GM19463 (cell line): ENCODE results near the gene ZBTB38.

ENCODE experiments used
- ATAC-seq: cut with Tn5 transposase; IDR thresholded peaks from one replicate; pipeline ENCODE4 v1.9.1; 2021; ENCODE audit warnings: mild to moderate bottlenecking, moderate library complexity; ENCODE audit not compliant: unreplicated experiment

Gene ZBTB38

DNA sequence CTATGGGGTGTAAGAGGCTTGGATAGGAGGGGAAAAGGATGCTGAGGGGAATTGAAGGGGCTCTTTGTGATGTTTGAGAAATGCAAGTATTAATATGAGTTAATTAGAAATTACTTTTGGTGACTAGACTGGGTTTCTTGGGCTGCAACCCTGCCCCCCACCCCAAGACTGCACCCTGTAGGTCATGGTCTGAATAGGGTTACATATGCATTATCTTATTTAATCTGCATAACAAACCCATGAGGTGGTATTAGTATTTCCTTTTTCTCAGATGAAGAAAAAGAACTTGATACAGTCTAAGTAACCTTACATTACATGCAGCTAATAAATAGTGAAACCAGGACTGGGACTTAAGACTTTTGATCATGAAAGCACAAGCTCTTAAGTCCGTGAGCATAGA, 5.6 kb upstream of the ZBTB38 start:
- ATAC-seq, result no peak

DNA sequence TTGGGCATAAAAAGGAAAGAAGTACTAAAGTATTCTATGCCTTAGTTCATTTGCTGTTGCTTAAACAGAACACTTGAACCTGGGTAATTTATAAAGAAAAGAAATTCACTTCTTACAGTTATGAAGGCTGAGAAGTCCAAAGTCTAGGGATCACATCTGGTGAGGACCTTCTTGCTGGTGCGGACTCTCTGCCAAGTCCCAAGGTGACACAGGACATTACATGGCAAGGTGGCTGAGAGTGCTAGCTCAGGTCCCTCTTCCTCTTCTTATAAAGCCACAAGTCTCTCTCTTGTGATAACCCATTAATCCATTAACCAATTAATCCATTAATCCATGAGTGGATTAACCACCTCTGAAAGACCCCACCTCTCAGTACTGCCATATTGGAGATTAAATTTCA, 3.1 kb upstream of the ZBTB38 start:
- ATAC-seq, result no peak

DNA sequence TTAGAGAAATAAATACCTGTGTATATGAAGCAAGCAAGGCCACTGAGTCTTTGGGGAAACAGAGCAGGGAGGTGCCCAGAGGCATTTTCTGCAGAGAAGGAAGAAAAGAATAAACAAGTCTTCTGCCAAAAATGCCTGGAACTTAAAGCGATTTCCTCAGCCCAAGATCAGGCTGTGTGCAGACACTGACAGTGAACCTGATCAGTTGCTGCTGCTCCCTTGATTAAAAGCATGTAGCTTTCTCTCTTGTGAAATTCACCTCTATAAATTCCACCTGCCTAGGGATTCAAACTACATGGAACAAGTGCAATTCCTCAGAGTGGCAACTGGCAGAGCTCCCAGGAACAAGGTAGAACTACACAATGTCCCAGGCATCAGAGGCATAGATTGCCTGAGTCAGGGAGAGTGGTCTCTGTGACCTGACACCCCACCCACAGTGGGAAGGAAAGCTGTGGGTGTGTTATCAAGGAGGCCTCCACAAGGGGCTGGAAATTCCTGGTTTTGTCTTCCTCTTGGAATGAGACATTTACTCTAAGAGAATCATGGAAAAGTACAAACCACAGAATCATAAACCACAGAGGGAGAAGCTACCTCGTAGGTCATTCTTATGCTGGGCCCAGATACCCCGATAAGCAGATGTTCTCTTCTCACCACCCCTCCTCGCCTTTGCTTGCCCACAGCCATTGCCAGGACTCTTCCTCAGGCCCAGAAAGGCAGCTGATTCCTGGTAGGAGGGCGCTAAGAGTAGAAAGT, 1.8 kb upstream of the ZBTB38 start:
- no peak for ATAC-seq

DNA sequence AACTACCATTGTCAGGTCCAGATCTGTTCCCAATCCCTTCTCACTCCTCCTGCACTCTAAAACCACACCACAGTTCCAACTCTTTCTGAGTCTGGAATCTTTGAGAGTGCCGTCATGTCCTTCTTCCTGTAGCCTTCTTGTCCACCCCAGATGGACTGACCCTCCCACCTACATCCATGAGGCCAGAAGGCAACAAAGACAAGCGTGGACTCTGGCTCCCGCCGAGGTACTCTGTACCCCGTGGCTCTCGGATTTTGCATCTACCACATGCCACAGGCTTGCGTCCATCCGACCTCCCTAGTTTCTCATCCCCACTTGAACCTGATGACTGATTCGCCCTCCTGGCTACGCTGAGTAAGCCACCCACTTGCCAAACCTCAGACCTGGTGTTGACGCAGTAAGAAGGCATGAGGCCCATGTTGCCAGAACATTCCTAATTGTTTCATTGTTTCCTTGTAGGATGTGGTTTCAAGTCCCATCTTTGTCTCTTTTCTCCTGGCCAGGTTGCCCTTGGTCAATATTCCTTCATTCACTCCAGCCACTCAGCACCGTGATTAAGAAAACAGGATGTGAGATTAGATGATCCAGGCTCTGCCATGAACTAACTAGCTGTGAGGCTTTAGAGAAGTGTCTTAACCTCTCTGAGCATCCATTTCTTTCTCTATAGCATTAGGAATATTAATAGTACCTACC, 1.1 kb upstream of the ZBTB38 start:
- no peak for ATAC-seq

DNA sequence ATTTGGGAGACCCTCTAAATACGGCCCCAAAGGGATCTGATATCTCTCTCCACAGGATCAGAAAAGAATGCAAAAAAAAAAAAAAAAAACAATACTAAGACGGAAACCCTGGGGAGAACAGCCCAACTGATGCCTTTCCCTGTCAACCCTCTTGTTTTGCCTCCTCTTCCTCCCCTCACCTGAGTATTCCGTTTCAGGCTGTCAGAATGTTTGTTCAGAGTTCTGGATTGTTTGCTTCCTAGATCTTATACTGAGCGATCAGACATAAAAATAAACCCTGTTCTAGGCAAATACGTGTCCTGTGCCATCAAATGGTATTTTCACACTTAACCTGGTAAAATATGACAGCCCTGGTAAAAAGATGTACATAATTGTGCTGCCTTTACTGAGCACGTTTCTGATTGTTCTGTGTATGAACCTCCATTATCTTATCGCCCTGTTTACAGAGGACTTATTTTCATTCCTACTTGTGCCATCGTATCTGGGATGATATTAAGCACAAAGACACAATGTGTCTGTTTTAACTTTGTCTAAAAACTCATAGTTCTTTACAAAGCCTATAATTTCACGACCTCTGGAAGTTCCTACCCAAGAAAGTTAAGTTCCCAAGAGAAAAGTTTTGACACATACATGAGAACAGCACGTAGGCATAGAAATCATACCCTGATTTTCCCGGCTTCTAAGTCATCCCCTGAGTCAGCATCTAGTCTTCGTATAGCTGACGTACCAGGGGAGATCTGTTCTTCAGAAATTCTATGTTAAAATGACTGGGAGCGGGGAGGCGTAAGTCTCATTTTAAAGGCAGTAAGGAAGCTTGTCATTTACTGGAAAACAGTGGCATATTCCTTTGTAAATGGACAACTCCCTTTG, 856 bp downstream of the ZBTB38 start:
- no peak for ATAC-seq

DNA sequence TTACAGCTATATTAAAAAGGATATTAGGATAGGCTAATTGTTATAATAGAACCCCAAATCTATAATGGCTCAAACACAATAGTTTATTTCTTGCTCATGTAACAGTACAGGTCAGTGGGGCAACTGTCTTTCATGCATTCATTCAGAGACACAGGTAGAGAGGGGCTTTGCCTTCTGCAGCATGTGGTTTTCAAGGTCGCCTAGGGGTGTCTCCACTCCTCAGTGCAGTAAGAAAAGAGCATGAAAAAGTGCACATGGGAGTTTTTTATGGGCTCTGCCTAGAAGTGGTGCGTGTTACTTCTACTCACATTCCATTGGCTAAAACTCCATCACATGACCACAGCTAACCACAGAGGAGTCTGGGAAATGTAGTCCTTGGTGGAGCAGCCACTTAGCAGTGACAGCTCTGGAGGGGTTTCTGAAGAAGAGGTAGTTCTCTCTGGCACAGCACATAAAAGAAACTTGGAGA, 1.8 kb downstream of the ZBTB38 start:
- peak; percentile 75 for ATAC-seq

DNA sequence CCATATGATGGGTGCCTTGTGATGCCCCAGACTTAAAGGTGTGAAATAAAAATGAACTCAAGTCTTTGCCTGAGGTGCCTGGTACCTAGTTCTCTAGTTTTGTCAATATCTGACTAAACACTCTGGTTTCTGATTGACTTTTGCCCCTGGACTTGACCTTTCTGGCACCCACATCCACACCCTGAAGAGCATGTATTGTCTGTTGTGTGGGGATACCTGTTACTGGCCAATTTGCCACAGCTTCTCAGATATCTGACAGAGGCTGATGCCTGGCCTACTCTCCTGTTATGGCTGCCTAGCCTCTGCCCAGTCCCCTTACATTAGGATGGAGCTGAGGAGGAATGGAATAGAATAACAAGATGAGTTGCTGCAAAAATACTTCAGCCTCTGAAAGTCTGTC, 3.6 kb downstream of the ZBTB38 start:
- ATAC-seq, result peak; percentile 49

DNA sequence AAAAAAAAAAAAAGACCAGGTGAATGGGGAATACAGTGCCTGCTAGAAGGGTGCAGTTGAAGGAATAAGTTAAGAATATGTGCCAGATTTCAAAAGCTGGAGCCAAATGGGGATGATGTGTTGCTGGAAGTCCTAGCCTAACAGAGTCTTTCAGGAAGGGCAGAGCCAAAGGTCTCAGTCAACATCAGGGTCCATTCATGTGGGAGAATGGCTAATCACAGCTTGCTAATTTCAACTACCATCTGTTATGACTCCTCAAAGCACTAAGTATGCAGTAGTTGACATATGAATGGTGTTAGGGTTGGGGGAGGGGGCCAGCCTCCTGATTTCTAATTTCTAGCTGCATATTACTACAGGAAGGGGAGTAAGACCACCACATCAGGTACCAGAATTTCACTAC, 4.4 kb downstream of the ZBTB38 start:
- no peak for ATAC-seq

DNA sequence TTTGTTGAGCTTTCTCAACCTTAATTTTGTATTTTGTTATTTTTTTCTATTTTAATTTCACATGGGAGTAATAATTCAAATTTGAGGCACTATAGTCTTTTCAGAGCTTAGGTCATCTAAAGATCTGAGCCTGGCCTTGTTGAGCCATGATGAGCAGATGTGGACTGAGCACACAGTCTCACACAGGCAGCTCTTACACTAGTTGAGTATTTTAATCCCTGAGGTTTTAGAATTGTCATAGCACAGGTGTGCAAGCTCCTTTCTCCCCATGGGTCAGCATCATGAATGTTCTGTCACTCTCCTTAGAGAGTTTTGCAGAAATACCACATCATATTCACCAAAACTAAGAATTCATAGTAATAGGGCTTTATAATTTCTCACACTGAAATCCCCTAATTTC, 4.9 kb downstream of the ZBTB38 start:
- no peak for ATAC-seq

DNA sequence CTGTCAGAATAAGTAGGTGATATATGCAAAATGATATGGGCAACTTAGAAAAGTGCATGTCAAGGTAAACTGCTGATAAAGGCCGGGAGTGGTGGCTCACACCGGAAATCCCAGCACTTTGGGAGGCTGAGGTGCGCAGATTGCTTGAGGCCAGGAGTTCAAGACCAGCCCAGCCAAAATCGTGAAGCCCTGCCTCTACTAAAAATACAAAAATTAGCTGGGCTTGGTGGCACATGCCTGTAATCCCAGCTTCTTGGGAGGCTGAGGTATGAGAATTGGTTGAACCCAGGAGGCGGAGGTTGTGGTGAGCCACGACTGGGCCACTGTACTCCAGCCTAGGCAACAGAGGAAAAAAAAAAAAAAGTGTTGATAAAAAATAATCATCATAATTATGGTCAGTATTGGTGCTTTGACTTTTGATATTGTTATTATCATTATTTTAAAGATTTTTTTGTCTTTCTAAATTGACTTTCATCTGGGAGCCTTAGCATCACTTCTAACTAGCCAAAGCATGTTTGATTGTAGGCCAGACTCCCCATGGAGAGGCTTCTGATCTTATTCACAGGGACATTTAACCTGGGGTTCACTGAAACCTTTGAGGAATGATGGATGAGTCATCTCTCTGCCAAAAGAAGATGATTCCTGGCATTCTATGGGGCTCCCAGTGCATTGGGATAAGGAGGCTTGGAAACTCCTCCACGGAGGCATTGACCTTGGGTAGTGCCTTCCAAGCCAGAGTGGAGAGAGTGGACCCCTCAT, 5.6 kb downstream of the ZBTB38 start:
- ATAC-seq, result no peak

DNA sequence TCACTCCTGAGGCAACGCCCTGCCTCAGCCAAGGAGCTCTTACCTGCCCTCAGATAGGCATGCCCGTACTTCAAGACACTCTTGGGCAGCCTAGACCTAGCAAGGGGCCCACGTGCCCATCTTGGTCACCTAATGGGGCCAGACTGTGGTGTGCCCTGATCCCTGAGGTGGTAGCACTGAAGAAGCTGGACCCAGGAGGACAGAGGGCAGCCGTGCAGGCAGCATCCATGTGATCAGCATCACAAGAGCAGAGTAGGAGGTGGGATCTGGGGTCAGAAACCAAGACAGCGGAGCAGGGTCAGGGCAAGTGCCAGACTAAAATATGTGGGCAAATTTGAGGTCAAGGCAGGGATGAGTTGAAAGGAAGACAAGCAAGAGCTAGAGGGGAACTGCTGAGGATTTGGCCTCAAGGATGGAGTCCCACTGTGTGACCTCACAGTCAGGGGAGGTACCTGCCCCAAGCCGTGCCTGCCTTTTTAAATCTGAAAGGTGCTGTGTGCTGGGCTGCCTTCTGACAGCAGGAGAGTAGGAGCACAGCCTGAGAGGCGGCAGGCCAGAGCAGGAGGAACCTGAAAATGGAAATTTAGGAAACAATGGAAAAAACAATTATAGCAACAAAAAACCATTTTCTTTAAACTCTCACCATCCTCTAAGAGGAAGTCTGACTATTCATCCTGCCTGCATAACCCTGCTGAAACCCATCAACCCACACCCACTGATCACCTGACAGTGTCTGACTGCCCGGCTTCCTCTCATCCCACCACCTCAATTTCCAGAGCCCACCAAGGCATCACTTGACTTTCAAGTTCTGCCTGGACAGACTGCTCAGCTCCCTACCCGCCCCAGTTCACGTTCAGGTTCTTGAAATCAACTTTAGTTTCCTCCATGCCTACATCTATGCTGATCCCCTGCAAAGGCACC, 7.3 kb downstream of the ZBTB38 start:
- no peak for ATAC-seq

DNA sequence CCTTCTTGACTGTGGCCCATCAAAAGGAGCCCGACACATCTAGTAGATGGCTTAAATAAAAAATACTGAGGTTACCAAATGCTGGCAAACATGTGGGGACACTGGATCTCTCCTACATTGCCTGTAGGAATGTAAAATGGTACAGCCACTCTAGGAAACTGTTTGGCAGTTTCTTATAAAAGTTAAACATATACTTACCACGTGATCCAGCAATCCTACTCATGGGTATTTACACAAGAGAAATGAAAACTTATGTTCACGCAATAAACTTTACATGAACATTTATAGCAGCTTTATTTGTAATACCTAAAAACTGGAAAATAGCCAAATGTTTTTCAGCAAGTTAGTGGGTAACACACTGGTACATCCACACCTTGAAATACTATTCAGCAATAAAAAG, 9.1 kb downstream of the ZBTB38 start:
- ATAC-seq, result no peak

DNA sequence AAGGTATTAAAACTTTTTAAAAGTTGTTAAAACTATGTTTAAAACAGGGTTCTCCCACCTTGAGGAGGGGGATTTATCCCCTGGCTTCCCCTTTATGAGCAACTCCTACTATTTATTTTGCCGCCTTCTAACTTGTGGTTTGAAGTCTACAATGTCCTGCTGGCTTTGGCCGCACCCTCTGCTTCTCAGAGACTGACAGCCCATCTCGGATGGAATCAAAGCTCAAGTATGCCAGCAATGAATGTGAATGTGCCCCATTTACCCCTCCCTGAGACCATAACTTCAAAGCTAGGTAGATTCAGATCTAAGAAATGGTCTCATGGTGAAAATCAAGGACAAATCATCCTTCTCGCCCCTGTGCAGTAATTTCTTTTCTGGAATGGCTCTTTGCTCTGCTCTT, 10.3 kb downstream of the ZBTB38 start:
- ATAC-seq, result no peak

DNA sequence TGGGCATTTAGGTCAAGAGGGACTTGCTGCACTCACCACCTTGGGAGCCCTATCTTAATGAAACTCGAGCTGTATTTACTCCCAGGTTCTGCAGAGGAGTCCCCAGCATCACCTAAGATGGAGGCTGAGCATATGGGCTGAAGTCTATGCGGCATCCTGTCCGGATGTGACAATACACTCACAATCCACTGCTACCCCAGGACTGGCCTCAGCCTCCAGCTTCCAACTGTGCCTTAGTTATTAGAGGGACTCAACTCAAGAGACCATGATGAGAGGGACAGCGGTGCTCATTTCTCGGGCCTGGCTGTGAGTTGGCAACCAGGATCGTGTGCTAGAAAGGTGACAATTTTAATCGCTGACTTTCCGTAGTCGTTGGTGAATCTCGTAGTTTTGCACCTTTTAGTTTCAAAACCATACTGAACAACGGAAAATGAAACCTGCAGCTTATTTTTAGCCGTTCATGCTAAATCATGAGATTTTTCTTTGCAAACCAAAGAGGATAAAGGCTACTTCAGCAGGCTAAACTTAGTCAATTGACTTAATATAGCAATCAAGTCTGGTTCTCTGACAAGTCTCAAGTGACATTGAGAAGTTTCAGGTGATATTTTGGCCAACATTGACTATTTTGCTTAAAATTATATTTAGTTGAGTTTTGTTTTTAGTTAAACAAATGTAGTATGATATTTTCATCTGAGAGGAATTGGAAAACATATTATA, 11.1 kb downstream of the ZBTB38 start:
- ATAC-seq, result peak; percentile 71

DNA sequence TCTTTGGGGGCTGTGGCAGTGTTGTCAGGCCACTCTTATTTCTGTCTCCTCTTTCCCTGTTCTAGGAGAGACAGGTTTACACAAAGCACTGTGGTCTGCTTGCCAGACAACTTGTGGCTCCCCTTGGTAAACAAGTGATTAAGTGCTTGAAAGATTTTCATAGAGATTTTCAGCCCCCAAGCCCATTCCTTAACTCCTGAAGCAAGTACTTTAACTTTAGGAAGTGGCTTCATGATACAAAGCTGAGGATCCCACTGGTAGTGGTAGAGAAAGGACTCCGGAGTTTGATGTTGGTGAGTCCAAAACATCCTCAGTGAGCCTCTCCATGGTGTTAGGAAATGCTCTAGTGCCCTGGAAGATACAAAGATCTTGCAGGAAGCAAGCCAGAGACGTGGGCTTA, 12.0 kb downstream of the ZBTB38 start:
- ATAC-seq, result no peak

DNA sequence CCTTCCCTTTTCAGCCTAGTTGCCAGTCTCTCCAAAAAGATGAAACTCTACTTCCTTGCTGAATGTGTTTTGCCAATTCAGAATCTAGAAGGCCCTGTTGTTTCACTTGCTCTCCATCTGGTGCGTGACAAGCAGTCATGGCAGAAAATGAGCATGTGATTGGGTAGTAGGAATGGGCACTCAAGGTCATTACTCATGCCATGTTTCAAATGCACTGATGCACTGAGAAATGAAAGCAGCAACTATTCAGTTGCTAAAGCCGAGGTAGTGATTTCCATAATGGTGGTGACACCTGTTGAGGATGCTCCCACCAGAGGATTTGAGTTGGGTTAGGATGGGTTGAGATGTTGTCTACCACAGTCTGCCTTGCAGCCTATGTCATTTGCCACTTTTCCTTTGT, 12.7 kb downstream of the ZBTB38 start:
- peak; percentile 51 for ATAC-seq

DNA sequence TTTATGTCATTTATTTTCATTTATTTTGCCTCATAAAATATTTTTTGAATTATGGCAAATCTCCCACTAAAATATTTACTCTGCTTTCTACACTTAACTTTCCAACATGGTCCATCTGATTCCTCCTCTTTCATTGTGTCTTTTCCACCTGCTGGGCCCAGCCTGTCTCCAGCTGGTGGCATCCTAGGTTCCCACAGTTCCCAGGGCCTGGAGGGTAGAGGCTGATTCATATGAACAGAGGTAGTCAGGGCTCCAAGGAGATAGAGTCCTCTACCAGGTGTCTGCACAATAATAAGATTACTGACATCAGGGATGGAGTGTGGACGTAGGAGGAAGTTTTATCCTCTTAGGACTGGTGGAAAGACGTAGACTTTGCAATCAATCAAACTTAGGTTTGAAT, 14.3 kb downstream of the ZBTB38 start:
- ATAC-seq, result no peak

DNA sequence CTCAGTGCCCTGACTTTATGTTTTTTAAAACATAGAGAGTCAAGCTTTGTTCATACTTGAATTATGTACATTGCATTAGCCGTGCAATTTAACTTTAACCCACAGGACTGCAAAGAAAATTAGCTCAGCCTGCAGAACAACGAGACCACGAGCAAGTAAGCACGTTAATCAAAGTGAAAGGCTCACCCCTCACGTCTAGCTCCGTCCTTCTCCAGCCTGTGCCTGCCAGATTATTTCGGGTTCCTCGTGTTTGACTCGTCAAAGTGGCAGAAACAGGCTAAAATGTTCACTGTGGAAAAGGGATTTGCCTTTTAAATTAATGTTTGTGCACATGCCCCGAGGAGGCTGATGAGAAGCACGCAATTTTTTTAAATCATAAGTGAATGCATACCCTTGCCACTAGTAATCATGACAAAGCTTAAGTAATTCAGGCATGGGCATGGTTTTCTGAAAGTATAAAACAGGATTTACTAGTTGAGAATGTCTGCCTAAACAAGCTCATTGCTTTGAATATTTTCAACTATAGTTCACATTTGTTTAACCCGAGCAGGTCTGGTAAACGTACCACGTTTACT, 15.3 kb downstream of the ZBTB38 start:
- no peak for ATAC-seq

DNA sequence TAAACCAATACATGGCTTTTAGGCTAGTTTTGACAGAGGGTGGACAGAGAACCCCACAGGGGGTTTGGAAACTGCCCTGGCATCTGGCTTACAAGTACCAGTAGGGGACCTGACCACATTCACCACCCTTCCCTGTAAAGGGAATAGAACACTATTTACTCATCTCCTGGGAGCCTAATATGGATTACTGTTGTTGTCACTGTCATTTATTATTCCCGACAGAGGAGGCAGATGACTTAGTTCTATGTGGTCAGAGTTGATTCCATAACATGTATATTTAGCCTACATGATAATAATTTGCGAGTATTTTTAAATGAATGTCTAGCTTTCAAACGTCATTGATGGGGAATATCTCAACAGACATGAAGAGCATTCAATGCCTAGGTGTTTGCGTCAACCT, 15.9 kb downstream of the ZBTB38 start:
- ATAC-seq, result no peak
